ENCODE measurements around the gene TUBA4A. TPM values are rescaled to one million over a fixed set of nuclear protein-coding genes. Genes with fewer than 3 reads are reported as not detected.

Gene TUBA4A
- total RNA-seq, 4 donors from 2014 or later: 33.2 to 89.3 (median 56.2) TPM

DNA sequence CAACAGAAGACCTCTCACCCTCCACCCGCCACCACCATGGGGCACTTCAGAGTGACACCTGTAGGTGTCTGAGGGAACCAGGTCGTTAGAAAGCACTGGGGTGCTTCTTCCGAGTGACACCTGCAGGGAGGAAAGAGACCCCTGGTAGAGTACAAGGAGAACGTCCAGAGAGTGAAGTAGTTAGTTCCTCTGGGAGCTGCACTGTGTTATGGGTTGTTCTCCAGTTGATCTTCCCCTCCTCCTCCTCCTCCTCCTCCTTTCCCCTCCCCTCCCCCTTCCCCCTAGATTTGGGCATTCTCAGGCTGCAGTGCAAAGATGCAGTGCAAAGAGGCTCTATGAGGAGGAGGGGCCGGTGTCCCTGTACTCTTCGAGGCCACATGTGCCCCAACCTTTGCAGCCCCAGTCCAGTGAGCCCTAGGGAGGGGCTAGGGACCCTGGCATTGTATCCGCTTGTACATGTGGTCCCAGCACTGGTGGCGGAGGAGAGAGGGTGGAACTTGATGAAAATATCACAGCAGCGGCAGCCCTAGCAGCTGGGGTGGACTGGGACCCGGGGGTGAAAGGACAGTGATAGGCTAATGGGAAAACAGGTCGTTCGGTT lies 26.3 kb upstream of the TUBA4A start:
- Histone ChIP-seq H3K27ac (peak overlapping the region; percentile 95 to 99 (median 96)), H3K4me1 (peaks cover 4 to 62% (median 15%) of the 10 kb centered on the region in 3 donors), H3K9me3 (no peaks in the 10 kb centered on the region), H3K4me3 (peak overlapping the region; percentile 74 to 81), H3K36me3 (peaks cover 0 to 47% of the 10 kb centered on the region in 2 donors), H3K27me3 (no peaks in the 10 kb centered on the region)
- WGBS, 2 donors (ENCODE audit: low coverage in 1 of 2): 23 to 35% methylated on average over 3 to 5 of the region's 12 CpGs
- no peak for ATAC-seq
- no peak for TF ChIP-seq CTCF (IDR thresholded peaks at IDR 0.05)
- TF ChIP-seq POLR2A (IDR thresholded peaks at IDR 0.05): no peak
- TF ChIP-seq POLR2AphosphoS5 (IDR thresholded peaks at IDR 0.05): no peak
- no peak for TF ChIP-seq EP300 (IDR thresholded peaks at IDR 0.05)

DNA sequence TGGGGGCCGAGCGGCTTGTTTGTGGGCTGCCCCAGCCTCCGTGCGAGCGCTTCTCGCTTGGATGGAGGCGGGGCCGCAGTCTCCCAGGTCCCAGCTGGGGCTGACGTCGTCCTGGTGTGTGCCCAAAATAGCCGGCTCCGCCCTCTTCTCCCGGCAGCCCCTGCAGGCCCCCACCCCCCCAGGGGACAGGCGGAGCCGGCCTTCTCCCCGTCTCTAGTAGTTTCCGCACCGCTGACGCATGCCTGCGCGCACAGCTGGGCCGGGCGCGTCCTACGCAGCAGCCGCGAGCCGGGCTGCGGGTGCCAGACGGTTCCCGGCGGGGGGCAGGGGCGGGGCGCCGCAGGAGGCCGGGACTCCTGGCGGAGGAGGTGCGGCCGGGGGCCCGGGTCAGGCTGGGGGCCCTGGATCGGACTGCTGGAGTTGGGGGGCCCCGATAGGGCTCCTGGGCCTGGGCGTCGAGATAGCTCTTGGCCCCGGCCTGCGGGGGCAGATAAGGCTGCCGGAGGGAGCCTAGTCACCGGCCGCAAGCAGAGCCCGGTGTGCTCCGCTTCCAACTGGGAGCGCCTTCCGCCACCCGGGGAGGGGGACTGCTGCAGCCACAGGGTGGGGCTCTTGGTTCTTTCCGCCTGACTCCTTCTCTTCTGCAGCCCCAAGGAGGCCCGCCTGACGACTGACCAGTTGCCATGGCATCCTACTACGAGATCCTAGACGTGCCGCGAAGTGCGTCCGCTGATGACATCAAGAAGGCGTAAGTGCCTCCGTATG lies 25.6 kb upstream of the TUBA4A start, which contains the start of gene DNAJB2:
TSS of gene DNAJB2 (plus strand) at position 216 of the 765 bp plus-strand sequence. CDS start at position 684, 468 bp downstream.
- peak within 1 kb of the TSS; percentile 74 to 81 for H3K4me3 ChIP-seq
- H3K27me3 ChIP-seq: no peaks in the 10 kb centered on the region
- peak; percentile 97 for TF ChIP-seq POLR2AphosphoS5 (IDR thresholded peaks at IDR 0.05)
- peak; percentile 78 for TF ChIP-seq EP300 (IDR thresholded peaks at IDR 0.05)
- peak in 1 of 4 experiments; percentile 29 for TF ChIP-seq CTCF (IDR thresholded peaks at IDR 0.05)
- TF ChIP-seq POLR2A (IDR thresholded peaks at IDR 0.05): peak; percentile 93 to 95
- no peaks in the 10 kb centered on the region for H3K9me3 ChIP-seq
- peaks cover 0 to 41% of the 10 kb centered on the region in 2 donors for H3K36me3 ChIP-seq
- H3K27ac ChIP-seq: peak within 1 kb of the TSS; percentile 95 to 99 (median 96)
- peaks cover 4 to 60% (median 15%) of the 10 kb centered on the region in 3 donors for H3K4me1 ChIP-seq
- 0% methylated on average over 2 to 4 of the region's 65 CpGs for WGBS, 2 donors (ENCODE audit: low coverage in 1 of 2)
- peak; percentile 94 for ATAC-seq

DNA sequence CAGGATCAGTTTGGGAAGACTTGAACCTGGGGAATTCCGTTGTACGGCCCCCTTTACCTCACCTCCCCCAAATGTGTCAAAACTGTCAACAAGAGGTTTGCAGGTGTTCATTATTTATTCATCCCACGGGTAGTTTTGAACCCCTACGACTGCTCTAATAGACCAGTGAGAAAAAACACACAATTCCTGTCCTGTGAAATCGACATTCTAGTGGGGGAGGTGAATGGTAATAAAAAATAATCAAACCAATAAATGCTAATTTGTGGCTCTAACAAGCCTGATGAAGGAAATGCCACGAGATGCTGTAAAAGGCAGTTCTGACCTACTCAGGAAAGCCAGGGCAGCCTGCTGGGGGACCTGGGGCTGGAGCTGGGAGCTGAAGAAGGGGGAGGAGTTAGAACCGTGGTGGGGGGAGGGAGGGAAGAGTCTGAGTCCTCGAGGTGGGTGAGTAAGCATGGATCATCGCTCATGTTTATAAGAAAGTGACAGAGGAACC lies 25.0 kb upstream of the TUBA4A start:
- 0 to 13% methylated on average over 4 to 9 of the region's 9 CpGs for WGBS, 2 donors (ENCODE audit: low coverage in 1 of 2)
- Histone ChIP-seq H3K4me1 (peaks cover 4 to 63% (median 20%) of the 10 kb centered on the region in 3 donors), H3K36me3 (peaks cover 0 to 34% of the 10 kb centered on the region in 2 donors), H3K27me3 (no peaks in the 10 kb centered on the region), H3K4me3 (peak overlapping the region; percentile 74 to 81), H3K27ac (peak overlapping the region; percentile 95 to 99 (median 96)), H3K9me3 (no peaks in the 10 kb centered on the region)
- TF ChIP-seq EP300 (IDR thresholded peaks at IDR 0.05): no peak
- no peak for TF ChIP-seq POLR2AphosphoS5 (IDR thresholded peaks at IDR 0.05)
- TF ChIP-seq CTCF (IDR thresholded peaks at IDR 0.05): peak in 1 of 4 experiments; percentile 11
- no peak for ATAC-seq

DNA sequence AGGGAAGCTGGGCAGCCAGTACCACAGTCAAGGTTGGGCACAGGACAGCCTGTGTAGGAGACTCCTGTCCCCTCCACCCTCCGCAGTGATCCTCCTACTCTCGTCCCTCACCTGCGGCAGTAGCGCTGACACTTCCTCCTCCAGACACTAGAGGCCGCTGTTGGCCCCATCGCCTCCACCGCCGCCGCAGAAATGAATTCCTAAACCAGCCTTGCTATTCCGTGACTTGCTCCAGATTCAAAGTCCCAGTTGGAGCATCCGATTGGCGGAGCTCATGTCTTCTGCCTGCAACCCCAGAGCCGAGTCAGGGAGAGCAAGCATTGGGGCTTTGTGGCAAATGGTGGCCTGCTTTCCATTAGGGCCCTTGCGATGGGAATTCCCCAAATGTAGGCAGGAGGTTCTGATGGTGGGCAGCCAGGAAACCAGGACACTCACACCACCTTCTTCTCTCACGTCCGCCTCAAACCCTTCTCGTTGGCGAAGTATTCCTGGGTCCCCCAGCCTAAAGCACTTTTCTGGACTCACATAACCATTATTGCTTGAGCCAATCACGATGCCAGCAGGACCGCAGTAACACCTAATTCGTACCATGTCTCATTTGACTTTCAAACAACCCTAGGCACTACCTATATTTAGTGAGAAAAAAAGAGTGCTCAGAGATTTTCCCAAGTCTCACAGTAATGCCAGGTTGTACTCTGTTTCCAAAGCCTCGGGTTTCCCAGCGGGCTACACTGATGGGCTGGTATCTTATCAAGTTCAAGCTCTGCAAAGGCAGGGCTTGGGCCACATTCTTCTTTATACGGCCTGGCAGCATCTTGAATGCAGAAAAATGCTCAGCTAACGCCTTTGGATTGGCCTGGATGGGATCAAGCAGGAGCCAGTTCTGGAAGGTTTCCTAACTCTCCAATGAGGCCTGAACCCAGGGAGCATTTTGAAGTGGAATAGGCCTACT lies 24.3 kb upstream of the TUBA4A start:
- TF ChIP-seq EP300 (IDR thresholded peaks at IDR 0.05) (no peak), CTCF (IDR thresholded peaks at IDR 0.05) (peak in 3 of 4 experiments; percentile 95 to 99 (median 97)), POLR2AphosphoS5 (IDR thresholded peaks at IDR 0.05) (no peak), POLR2A (IDR thresholded peaks at IDR 0.05) (no peak)
- peak overlapping the region; percentile 95 to 99 (median 96) for H3K27ac ChIP-seq
- peaks cover 4 to 61% (median 20%) of the 10 kb centered on the region in 3 donors for H3K4me1 ChIP-seq
- 20 to 25% methylated on average over 1 to 23 of the region's 25 CpGs for WGBS, 2 donors (ENCODE audit: low coverage in 1 of 2)
- no peak overlapping the region for H3K4me3 ChIP-seq
- no peaks in the 10 kb centered on the region for H3K27me3 ChIP-seq
- ATAC-seq: peak; percentile 12
- H3K9me3 ChIP-seq: no peaks in the 10 kb centered on the region
- peaks cover 0 to 27% of the 10 kb centered on the region in 2 donors for H3K36me3 ChIP-seq

All from gastroesophageal sphincter (tissue), 4 donors.